Lower leg skin (tissue), 3 donors: Measurements from ENCODE around the gene MSH3.

Source experiments
- POLR2A ChIP-seq, 2 donors: fragments of 450-650 bp; IDR thresholded peaks; one replicate each; pipeline ENCODE4 v1.6.1; 2016 to 2017; ENCODE audit warnings: antibody characterized with exemption in 2 of 2, mild to moderate bottlenecking in 1 of 2, moderate library complexity in 1 of 2
- TF ChIP-seq, protein P1 (sequence below), 3 donors: fragments of 450-650 bp; IDR thresholded peaks; one replicate each; pipeline ENCODE4 v1.5.1; 2016; ENCODE audit warnings: antibody characterized with exemption in 3 of 3, mild to moderate bottlenecking in 3 of 3, moderate library complexity in 2 of 3

- no peak for TF ChIP-seq POLR2A (IDR thresholded peaks at IDR 0.05)
- TF ChIP-seq, protein P1, sequence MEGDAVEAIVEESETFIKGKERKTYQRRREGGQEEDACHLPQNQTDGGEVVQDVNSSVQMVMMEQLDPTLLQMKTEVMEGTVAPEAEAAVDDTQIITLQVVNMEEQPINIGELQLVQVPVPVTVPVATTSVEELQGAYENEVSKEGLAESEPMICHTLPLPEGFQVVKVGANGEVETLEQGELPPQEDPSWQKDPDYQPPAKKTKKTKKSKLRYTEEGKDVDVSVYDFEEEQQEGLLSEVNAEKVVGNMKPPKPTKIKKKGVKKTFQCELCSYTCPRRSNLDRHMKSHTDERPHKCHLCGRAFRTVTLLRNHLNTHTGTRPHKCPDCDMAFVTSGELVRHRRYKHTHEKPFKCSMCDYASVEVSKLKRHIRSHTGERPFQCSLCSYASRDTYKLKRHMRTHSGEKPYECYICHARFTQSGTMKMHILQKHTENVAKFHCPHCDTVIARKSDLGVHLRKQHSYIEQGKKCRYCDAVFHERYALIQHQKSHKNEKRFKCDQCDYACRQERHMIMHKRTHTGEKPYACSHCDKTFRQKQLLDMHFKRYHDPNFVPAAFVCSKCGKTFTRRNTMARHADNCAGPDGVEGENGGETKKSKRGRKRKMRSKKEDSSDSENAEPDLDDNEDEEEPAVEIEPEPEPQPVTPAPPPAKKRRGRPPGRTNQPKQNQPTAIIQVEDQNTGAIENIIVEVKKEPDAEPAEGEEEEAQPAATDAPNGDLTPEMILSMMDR (IDR thresholded peaks at IDR 0.05), result no peak
These were observed 171.5 kb downstream of the MSH3 start for GRCh38 chr5:80825786-80826460.
